Natural killer cell (primary cell): ENCODE measurements around the gene OGFR. TPM values are rescaled to one million over a fixed set of nuclear protein-coding genes. Genes with fewer than 3 reads are reported as not detected.

Source experiments
- ATAC-seq, 3 donors: fragments of 150-1000 bp in 2 of 3; fragments of 200-7000 bp in 1 of 3; cut with Tn5 transposase; 1 replicate in 1 of 3; 2 replicates in 2 of 3; pipeline ENCODE4 v1.10.0; 2021; ENCODE audit warnings: mild to moderate bottlenecking in 2 of 3, moderate library complexity in 2 of 3
- DNase-seq, 2 donors: peaks; one replicate each; pipeline versions ENCODE4 v3.0.0 to v3.0.0-alpha.2; 2013 to 2021; ENCODE audit warnings: mixed read lengths in 1 of 2
- H3K27ac ChIP-seq: one replicate; pipeline ENCODE4 v1.5.1; 2013; ENCODE audit warnings: mild to moderate bottlenecking, low read length
- H3K27me3 ChIP-seq: one replicate; pipeline ENCODE4 v1.6.1; 2013; ENCODE audit warnings: low read length; ENCODE audit not compliant: control insufficient read depth, insufficient read depth
- H3K36me3 ChIP-seq: one replicate; pipeline ENCODE4 v1.6.1; 2013; ENCODE audit warnings: low read length; ENCODE audit not compliant: control insufficient read depth, insufficient read depth
- H3K4me1 ChIP-seq: one replicate; pipeline ENCODE4 v1.6.1; 2013; ENCODE audit warnings: low read length; ENCODE audit not compliant: control insufficient read depth, insufficient read depth
- H3K4me3 ChIP-seq: one replicate; pipeline ENCODE4 v1.5.1; 2013; ENCODE audit warnings: low read length
- H3K9me3 ChIP-seq: one replicate; pipeline ENCODE4 v1.6.1; 2013; ENCODE audit warnings: low read length; ENCODE audit not compliant: control insufficient read depth, insufficient read depth
- H3K27ac Mint-ChIP-seq, 2 donors: one replicate each; pipeline ENCODE4 v1.8.0; 2022; ENCODE audit warnings: mild to moderate bottlenecking in 2 of 2, mixed read lengths in 2 of 2, moderate library complexity in 1 of 2
- H3K27me3 Mint-ChIP-seq, 2 donors: one replicate each; pipeline ENCODE4 v1.8.0; 2022; ENCODE audit warnings: low read depth in 2 of 2, mixed read lengths in 2 of 2
- H3K36me3 Mint-ChIP-seq: one replicate; pipeline ENCODE4 v1.8.0; 2022; ENCODE audit warnings: mixed read lengths
- H3K4me1 Mint-ChIP-seq, 2 donors: one replicate each; pipeline ENCODE4 v1.8.0; 2022; ENCODE audit warnings: mixed read lengths in 2 of 2
- H3K4me3 Mint-ChIP-seq: one replicate; pipeline ENCODE4 v1.8.0; 2022; ENCODE audit warnings: mild to moderate bottlenecking, moderate library complexity, mixed read lengths
- H3K9me3 Mint-ChIP-seq, 2 donors: one replicate each; pipeline ENCODE4 v1.8.0; 2022; ENCODE audit warnings: mixed read lengths in 2 of 2
- WGBS: methylation state at CpG from one replicate; pipeline ENCODE4 v1.1.7; 2013; ENCODE audit warnings: missing lambda C conversion rate; ENCODE audit not compliant: insufficient coverage; 5-methylcytosine and 5-hydroxymethylcytosine counted together
- intact Hi-C: fragments of 100-400 bp; cut with micrococcal nuclease; formaldehyde crosslinking; loops from one replicate; pipeline ENCODE4 v1.14.2; 2022
- total RNA-seq, 4 donors: library from RNA; stranded (reverse); fragments of 120-200 nt in 1 of 4; gene quantifications; one replicate each; pipeline versions ENCODE4 v1.2.3 to v1.2.4, GENCODE V29; 2013 to 2022
- TF ChIP-seq, protein P1 (sequence below): fragments of 200-600 bp; IDR thresholded peaks from one replicate; pipeline ENCODE4 v1.8.0; 2022; ENCODE audit warnings: antibody characterized with exemption

OGFR gene
- total RNA-seq, 3 donors from 2014 or later (not counting 1 experiment from before 2014, with no cell fraction given), result 71.0 to 84.0 (median 83.0) TPM

DNA sequence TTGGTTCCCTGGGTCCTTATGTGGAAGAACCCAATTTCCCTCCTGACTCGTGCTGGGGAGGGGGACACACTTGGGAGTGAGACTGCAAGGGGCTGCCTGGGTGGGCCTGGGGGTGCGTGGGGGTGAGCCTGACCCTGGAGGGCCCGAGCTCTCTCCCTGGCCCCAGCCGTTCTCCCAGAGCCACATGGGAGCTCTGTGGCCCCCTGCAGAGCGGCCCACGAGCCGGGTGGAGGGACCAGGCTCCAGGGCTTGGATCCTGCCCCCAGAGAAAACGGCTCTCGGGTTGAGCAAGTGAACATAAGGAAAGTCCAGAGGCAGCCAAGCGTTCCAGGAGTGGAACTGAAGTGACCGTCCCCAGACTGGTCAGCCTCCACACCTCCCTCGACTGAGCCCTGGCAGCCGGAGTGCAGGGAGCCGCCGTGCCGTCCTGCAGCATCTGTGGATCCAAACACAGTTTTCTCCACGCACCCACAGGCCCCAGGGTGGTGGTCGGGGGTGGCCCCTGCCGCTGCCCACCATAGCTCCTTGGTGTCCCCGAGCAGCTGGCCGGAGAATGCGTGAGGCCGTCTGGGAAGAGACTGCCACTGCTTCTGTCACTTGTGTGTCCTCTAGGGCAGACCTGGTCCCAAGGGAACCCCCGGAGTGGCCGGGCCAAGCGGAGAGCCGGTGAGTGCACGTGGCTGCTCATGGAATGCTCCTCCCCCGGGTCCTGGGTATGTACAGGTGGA lies 22.8 kb downstream of the OGFR start:
- DNase-seq, result no peak
- Mint-ChIP-seq H3K9me3 (no peaks in the 10 kb centered on the region), H3K4me3 (no peak overlapping the region), H3K4me1 (no peaks in the 10 kb centered on the region), H3K27ac (no peak overlapping the region), H3K36me3 (no peaks in the 10 kb centered on the region), H3K27me3 (no peaks in the 10 kb centered on the region)
- Histone ChIP-seq H3K9me3 (no peaks in the 10 kb centered on the region), H3K27me3 (no peaks in the 10 kb centered on the region), H3K4me3 (no peak overlapping the region), H3K4me1 (peaks cover 24% of the 10 kb centered on the region), H3K36me3 (no peaks in the 10 kb centered on the region), H3K27ac (no peak overlapping the region)
- ATAC-seq, result no peak
- 90% methylated on average over 29 of the region's 29 CpGs for WGBS
- TF ChIP-seq, protein P1, sequence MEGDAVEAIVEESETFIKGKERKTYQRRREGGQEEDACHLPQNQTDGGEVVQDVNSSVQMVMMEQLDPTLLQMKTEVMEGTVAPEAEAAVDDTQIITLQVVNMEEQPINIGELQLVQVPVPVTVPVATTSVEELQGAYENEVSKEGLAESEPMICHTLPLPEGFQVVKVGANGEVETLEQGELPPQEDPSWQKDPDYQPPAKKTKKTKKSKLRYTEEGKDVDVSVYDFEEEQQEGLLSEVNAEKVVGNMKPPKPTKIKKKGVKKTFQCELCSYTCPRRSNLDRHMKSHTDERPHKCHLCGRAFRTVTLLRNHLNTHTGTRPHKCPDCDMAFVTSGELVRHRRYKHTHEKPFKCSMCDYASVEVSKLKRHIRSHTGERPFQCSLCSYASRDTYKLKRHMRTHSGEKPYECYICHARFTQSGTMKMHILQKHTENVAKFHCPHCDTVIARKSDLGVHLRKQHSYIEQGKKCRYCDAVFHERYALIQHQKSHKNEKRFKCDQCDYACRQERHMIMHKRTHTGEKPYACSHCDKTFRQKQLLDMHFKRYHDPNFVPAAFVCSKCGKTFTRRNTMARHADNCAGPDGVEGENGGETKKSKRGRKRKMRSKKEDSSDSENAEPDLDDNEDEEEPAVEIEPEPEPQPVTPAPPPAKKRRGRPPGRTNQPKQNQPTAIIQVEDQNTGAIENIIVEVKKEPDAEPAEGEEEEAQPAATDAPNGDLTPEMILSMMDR, result no peak
- intact Hi-C loops, result no loop called here

DNA sequence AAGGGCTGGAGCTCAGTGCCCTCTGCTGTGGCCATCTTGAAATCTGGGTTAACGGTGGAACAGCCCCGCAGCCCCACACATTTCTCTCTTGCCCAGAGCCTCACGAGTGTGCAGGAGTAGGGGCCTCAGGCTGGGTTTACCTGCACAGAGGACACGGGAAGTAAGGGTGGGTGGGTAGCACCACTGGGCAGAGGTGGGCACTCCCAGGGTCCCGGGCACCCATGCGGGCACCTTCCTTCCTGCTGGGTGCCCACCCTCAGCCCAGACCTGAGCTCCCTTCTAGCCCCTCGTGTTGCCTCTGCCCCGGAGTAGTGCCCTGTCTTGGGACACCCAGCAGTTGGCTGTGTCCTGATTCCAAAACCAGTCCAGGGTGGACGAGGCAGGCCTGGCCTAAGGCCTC lies 23.4 kb downstream of the OGFR start:
- no peak overlapping the region for H3K27ac ChIP-seq
- ATAC-seq, result no peak
- H3K36me3 ChIP-seq, result no peaks in the 10 kb centered on the region
- intact Hi-C loops, result no loop called here
- no peaks in the 10 kb centered on the region for H3K36me3 Mint-ChIP-seq
- no peaks in the 10 kb centered on the region for H3K27me3 ChIP-seq
- no peaks in the 10 kb centered on the region for H3K27me3 Mint-ChIP-seq
- H3K4me1 Mint-ChIP-seq, result no peaks in the 10 kb centered on the region
- H3K9me3 Mint-ChIP-seq, result no peaks in the 10 kb centered on the region
- H3K9me3 ChIP-seq, result no peaks in the 10 kb centered on the region
- H3K4me1 ChIP-seq, result peaks cover 30% of the 10 kb centered on the region
- H3K27ac Mint-ChIP-seq, result no peak overlapping the region
- WGBS, result 92% methylated on average over 9 of the region's 9 CpGs
- TF ChIP-seq, protein P1, result no peak
- no peak for DNase-seq
- no peak overlapping the region for H3K4me3 ChIP-seq
- H3K4me3 Mint-ChIP-seq, result no peak overlapping the region

DNA sequence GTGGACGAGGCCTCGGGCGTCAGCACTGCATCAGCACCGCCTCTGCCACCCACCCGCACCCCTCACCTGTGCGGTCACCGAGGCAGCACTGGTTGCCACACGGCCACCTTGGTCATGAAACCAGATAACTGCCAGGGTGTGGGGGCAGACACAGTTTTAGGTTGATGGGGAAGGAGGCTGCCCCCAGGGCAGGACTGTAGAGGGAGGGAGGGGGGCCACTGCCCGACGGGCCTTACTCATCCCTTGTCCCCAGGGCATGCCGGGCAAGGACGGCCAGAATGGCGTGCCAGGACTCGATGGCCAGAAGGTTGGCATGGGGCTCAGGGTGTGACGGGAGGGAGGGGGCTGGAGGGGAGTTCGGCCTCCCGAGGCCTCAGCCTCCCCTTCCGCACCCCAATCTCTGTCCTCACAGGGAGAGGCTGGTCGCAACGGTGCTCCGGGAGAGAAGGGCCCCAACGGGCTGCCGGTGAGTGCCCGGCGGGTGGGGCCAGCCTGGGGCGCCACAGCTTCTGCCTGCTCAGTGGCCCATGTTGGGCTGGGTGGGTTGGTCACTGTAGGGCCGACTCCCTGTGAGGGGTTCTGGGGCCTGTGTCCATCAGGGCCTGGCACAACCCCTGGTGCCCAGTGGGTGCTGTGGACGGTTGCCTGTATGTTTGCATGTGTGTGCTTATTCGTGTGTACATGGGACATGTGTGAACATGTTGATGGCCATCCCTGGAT lies 24.0 kb downstream of the OGFR start:
- ATAC-seq (no peak), DNase-seq (no peak)
- no peaks in the 10 kb centered on the region for H3K27me3 ChIP-seq
- intact Hi-C loops, result no loop called here
- H3K27me3 Mint-ChIP-seq, result no peaks in the 10 kb centered on the region
- H3K4me1 Mint-ChIP-seq, result no peaks in the 10 kb centered on the region
- no peak overlapping the region for H3K27ac Mint-ChIP-seq
- no peaks in the 10 kb centered on the region for H3K36me3 Mint-ChIP-seq
- no peaks in the 10 kb centered on the region for H3K9me3 ChIP-seq
- no peak overlapping the region for H3K27ac ChIP-seq
- no peak overlapping the region for H3K4me3 ChIP-seq
- H3K4me3 Mint-ChIP-seq, result no peak overlapping the region
- H3K9me3 Mint-ChIP-seq, result no peaks in the 10 kb centered on the region
- TF ChIP-seq, protein P1, result no peak
- H3K4me1 ChIP-seq, result peaks cover 30% of the 10 kb centered on the region
- H3K36me3 ChIP-seq, result no peaks in the 10 kb centered on the region
- WGBS, result 89% methylated on average over 29 of the region's 29 CpGs
